ENCODE measurements around the gene FUBP3. TPM values are rescaled to one million over a fixed set of nuclear protein-coding genes. Genes with fewer than 3 reads are reported as not detected.

Gene FUBP3
- total and polyA plus RNA-seq, 2 experiments from 2014 or later, result 42.5 to 74.8 TPM

DNA sequence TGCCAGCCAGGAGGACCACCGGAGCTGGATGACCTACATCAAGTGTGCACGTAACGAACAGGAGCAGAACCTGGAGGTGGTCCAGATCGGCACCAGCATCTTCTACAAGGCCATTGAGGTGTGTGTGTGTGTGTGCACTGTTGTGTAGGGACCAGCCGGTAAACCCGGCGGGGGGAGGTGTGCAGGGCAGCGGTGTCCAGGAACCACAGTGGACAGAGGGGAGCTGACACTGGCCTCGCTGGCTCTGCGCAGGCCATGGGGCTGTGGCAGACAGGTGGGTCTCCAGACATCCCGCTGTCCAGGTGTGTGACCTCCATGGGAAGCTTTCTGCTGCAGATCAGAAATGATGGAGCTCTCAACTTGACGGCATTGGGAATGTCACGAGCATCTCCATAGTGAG, 88.8 kb downstream of the FUBP3 start:
- Mint-ChIP-seq H3K4me1 (peaks cover 8% of the 10 kb centered on the region), H3K36me3 (ENCODE audit: low read depth) (no peaks in the 10 kb centered on the region; the same call in 2 of the 3 replicates), H3K27ac (no peak overlapping the region), H3K9me3 (peaks cover 6% of the 10 kb centered on the region; the same call in 1 of the 3 replicates), H3K4me3 (no peak overlapping the region), H3K27me3 (ENCODE audit: insufficient read depth, low read depth, poor library complexity) (peaks cover 68% of the 10 kb centered on the region)
- Histone ChIP-seq H3K27me3 (ENCODE audit: insufficient read depth) (peaks cover 69% of the 10 kb centered on the region), H3K4me2 (no peak overlapping the region), H3K27ac (ENCODE audit: low read depth) (no peak overlapping the region), H3K4me1 (ENCODE audit: insufficient read depth) (peaks cover 8% of the 10 kb centered on the region; the same call in 1 of the 2 replicates), H3K79me2 (replicated peaks; ENCODE audit: insufficient read depth) (no peaks in the 10 kb centered on the region), H4K20me1 (replicated peaks; ENCODE audit: insufficient read depth) (no peaks in the 10 kb centered on the region), H3K36me3 (ENCODE audit: insufficient read depth) (no peaks in the 10 kb centered on the region), H3K4me3 (no peak overlapping the region), H2AFZ (no peak overlapping the region), H3F3A (replicated peaks; ENCODE audit: low read depth) (no peaks in the 10 kb centered on the region), H3K9me2 (ENCODE audit: insufficient read depth) (no peaks in the 10 kb centered on the region)
- DNase-seq (ENCODE audit: low spot score) (no peak), ATAC-seq (no peak)
- TF ChIP-seq ZNF114 (CRISPR knock-in tag; IDR thresholded peaks at IDR 0.05), result no peak
- TF ChIP-seq ZNF331 (CRISPR knock-in tag; IDR thresholded peaks at IDR 0.05; ENCODE audit: low read depth), result no peak
- TF ChIP-seq POLR2AphosphoS5 (IDR thresholded peaks at IDR 0.05; ENCODE audit: low read depth), result no peak
- TF ChIP-seq CREB1 (CRISPR knock-in tag; IDR thresholded peaks at IDR 0.05; ENCODE audit: low read depth), result no peak
- no peak for TF ChIP-seq EZH2phosphoT487 (IDR thresholded peaks at IDR 0.05; ENCODE audit: unreplicated experiment)
- TF ChIP-seq, protein P1, sequence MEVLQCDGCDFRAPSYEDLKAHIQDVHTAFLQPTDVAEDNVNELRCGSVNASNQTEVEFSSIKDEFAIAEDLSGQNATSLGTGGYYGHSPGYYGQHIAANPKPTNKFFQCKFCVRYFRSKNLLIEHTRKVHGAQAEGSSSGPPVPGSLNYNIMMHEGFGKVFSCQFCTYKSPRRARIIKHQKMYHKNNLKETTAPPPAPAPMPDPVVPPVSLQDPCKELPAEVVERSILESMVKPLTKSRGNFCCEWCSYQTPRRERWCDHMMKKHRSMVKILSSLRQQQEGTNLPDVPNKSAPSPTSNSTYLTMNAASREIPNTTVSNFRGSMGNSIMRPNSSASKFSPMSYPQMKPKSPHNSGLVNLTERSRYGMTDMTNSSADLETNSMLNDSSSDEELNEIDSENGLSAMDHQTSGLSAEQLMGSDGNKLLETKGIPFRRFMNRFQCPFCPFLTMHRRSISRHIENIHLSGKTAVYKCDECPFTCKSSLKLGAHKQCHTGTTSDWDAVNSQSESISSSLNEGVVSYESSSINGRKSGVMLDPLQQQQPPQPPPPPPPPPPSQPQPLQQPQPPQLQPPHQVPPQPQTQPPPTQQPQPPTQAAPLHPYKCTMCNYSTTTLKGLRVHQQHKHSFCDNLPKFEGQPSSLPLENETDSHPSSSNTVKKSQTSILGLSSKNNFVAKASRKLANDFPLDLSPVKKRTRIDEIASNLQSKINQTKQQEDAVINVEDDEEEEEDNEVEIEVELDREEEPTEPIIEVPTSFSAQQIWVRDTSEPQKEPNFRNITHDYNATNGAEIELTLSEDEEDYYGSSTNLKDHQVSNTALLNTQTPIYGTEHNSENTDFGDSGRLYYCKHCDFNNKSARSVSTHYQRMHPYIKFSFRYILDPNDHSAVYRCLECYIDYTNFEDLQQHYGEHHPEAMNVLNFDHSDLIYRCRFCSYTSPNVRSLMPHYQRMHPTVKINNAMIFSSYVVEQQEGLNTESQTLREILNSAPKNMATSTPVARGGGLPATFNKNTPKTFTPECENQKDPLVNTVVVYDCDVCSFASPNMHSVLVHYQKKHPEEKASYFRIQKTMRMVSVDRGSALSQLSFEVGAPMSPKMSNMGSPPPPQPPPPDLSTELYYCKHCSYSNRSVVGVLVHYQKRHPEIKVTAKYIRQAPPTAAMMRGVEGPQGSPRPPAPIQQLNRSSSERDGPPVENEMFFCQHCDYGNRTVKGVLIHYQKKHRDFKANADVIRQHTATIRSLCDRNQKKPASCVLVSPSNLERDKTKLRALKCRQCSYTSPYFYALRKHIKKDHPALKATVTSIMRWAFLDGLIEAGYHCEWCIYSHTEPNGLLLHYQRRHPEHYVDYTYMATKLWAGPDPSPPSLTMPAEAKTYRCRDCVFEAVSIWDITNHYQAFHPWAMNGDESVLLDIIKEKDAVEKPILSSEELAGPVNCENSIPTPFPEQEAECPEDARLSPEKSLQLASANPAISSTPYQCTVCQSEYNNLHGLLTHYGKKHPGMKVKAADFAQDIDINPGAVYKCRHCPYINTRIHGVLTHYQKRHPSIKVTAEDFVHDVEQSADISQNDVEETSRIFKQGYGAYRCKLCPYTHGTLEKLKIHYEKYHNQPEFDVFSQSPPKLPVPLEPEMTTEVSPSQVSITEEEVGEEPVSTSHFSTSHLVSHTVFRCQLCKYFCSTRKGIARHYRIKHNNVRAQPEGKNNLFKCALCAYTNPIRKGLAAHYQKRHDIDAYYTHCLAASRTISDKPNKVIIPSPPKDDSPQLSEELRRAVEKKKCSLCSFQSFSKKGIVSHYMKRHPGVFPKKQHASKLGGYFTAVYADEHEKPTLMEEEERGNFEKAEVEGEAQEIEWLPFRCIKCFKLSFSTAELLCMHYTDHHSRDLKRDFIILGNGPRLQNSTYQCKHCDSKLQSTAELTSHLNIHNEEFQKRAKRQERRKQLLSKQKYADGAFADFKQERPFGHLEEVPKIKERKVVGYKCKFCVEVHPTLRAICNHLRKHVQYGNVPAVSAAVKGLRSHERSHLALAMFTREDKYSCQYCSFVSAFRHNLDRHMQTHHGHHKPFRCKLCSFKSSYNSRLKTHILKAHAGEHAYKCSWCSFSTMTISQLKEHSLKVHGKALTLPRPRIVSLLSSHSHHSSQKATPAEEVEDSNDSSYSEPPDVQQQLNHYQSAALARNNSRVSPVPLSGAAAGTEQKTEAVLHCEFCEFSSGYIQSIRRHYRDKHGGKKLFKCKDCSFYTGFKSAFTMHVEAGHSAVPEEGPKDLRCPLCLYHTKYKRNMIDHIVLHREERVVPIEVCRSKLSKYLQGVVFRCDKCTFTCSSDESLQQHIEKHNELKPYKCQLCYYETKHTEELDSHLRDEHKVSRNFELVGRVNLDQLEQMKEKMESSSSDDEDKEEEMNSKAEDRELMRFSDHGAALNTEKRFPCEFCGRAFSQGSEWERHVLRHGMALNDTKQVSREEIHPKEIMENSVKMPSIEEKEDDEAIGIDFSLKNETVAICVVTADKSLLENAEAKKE (CRISPR knock-in tag; IDR thresholded peaks at IDR 0.05), result no peak
- TF ChIP-seq, protein P2, sequence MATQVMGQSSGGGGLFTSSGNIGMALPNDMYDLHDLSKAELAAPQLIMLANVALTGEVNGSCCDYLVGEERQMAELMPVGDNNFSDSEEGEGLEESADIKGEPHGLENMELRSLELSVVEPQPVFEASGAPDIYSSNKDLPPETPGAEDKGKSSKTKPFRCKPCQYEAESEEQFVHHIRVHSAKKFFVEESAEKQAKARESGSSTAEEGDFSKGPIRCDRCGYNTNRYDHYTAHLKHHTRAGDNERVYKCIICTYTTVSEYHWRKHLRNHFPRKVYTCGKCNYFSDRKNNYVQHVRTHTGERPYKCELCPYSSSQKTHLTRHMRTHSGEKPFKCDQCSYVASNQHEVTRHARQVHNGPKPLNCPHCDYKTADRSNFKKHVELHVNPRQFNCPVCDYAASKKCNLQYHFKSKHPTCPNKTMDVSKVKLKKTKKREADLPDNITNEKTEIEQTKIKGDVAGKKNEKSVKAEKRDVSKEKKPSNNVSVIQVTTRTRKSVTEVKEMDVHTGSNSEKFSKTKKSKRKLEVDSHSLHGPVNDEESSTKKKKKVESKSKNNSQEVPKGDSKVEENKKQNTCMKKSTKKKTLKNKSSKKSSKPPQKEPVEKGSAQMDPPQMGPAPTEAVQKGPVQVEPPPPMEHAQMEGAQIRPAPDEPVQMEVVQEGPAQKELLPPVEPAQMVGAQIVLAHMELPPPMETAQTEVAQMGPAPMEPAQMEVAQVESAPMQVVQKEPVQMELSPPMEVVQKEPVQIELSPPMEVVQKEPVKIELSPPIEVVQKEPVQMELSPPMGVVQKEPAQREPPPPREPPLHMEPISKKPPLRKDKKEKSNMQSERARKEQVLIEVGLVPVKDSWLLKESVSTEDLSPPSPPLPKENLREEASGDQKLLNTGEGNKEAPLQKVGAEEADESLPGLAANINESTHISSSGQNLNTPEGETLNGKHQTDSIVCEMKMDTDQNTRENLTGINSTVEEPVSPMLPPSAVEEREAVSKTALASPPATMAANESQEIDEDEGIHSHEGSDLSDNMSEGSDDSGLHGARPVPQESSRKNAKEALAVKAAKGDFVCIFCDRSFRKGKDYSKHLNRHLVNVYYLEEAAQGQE (IDR thresholded peaks at IDR 0.05; ENCODE audit: unreplicated experiment), result no peak
- TF ChIP-seq, protein P3, sequence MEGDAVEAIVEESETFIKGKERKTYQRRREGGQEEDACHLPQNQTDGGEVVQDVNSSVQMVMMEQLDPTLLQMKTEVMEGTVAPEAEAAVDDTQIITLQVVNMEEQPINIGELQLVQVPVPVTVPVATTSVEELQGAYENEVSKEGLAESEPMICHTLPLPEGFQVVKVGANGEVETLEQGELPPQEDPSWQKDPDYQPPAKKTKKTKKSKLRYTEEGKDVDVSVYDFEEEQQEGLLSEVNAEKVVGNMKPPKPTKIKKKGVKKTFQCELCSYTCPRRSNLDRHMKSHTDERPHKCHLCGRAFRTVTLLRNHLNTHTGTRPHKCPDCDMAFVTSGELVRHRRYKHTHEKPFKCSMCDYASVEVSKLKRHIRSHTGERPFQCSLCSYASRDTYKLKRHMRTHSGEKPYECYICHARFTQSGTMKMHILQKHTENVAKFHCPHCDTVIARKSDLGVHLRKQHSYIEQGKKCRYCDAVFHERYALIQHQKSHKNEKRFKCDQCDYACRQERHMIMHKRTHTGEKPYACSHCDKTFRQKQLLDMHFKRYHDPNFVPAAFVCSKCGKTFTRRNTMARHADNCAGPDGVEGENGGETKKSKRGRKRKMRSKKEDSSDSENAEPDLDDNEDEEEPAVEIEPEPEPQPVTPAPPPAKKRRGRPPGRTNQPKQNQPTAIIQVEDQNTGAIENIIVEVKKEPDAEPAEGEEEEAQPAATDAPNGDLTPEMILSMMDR (conservative IDR thresholded peaks at IDR 0.05; ENCODE audit: low read depth in 2 of 2), result no peak
- TF ChIP-seq JUNB (IDR thresholded peaks at IDR 0.05; ENCODE audit: unreplicated experiment), result no peak
- no peak for TF ChIP-seq STAT1 (IDR thresholded peaks at IDR 0.05; ENCODE audit: unreplicated experiment)
- TF ChIP-seq, protein P4, sequence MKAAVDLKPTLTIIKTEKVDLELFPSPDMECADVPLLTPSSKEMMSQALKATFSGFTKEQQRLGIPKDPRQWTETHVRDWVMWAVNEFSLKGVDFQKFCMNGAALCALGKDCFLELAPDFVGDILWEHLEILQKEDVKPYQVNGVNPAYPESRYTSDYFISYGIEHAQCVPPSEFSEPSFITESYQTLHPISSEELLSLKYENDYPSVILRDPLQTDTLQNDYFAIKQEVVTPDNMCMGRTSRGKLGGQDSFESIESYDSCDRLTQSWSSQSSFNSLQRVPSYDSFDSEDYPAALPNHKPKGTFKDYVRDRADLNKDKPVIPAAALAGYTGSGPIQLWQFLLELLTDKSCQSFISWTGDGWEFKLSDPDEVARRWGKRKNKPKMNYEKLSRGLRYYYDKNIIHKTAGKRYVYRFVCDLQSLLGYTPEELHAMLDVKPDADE (IDR thresholded peaks at IDR 0.05), result no peak
- no peak for TF ChIP-seq EZH2 (IDR thresholded peaks at IDR 0.05; ENCODE audit: low read depth, unreplicated experiment)
- no peak for TF ChIP-seq NANOG (IDR thresholded peaks at IDR 0.05; ENCODE audit: borderline replicate concordance)
